ENCODE results near the gene LYST.

LYST gene

GRCh38 chr1:235779770-235780169, 86.9 kb downstream of the LYST start:
- Histone ChIP-seq H4K20me1 (ENCODE audit: insufficient read depth, low read length, poor library complexity, severe bottlenecking) (no peaks in the 10 kb centered on the region), H3K4me2 (ENCODE audit: low read depth, low read length, poor library complexity, severe bottlenecking) (no peak overlapping the region), H3K9me3 (ENCODE audit: insufficient read depth, low read depth, low read length) (no peaks in the 10 kb centered on the region), H3K4me3 (ENCODE audit: low read length, poor library complexity, severe bottlenecking) (no peak overlapping the region), H3K9ac (ENCODE audit: low read depth, low read length, poor library complexity, severe bottlenecking) (no peak overlapping the region), H2AFZ (ENCODE audit: low read length) (no peak overlapping the region), H3K79me2 (ENCODE audit: insufficient read depth, low read length) (no peaks in the 10 kb centered on the region), H3F3A (ENCODE audit: low read depth) (no peaks in the 10 kb centered on the region), H3K27me3 (ENCODE audit: insufficient read depth, low read length, poor library complexity, severe bottlenecking) (no peaks in the 10 kb centered on the region), H3K4me1 (ENCODE audit: insufficient read depth, low read length, poor library complexity, severe bottlenecking) (no peaks in the 10 kb centered on the region), H3K36me3 (ENCODE audit: insufficient read depth, low read length) (no peaks in the 10 kb centered on the region), H3K9me2 (replicated peaks; ENCODE audit: low read depth, low read length) (no peaks in the 10 kb centered on the region)
- TF ChIP-seq CTCF (conservative IDR thresholded peaks at IDR 0.05; ENCODE audit: low read length) (no peak), EZH2phosphoT487 (IDR thresholded peaks at IDR 0.05; ENCODE audit: borderline replicate concordance) (no peak)

GRCh38 chr1:235776396-235776795, 90.3 kb downstream of the LYST start:
- H2AFZ ChIP-seq (ENCODE audit: low read length): no peak overlapping the region
- no peaks in the 10 kb centered on the region for H3K4me1 ChIP-seq (ENCODE audit: insufficient read depth, low read length, poor library complexity, severe bottlenecking)
- no peaks in the 10 kb centered on the region for H3F3A ChIP-seq (ENCODE audit: low read depth)
- H3K9ac ChIP-seq (ENCODE audit: low read depth, low read length, poor library complexity, severe bottlenecking): no peak overlapping the region
- H3K4me2 ChIP-seq (ENCODE audit: low read depth, low read length, poor library complexity, severe bottlenecking): no peak overlapping the region
- no peak for TF ChIP-seq CTCF (conservative IDR thresholded peaks at IDR 0.05; ENCODE audit: low read length)
- TF ChIP-seq EZH2phosphoT487 (IDR thresholded peaks at IDR 0.05; ENCODE audit: borderline replicate concordance): no peak
- H4K20me1 ChIP-seq (ENCODE audit: insufficient read depth, low read length, poor library complexity, severe bottlenecking): no peaks in the 10 kb centered on the region
- no peak overlapping the region for H3K4me3 ChIP-seq (ENCODE audit: low read length, poor library complexity, severe bottlenecking)
- no peaks in the 10 kb centered on the region for H3K79me2 ChIP-seq (ENCODE audit: insufficient read depth, low read length)
- no peaks in the 10 kb centered on the region for H3K9me3 ChIP-seq (ENCODE audit: insufficient read depth, low read depth, low read length)
- no peaks in the 10 kb centered on the region for H3K27me3 ChIP-seq (ENCODE audit: insufficient read depth, low read length, poor library complexity, severe bottlenecking)
- H3K36me3 ChIP-seq (ENCODE audit: insufficient read depth, low read length): no peaks in the 10 kb centered on the region
- no peaks in the 10 kb centered on the region for H3K9me2 ChIP-seq (replicated peaks; ENCODE audit: low read depth, low read length)

GRCh38 chr1:235775246-235775860, 91.4 kb downstream of the LYST start:
- TF ChIP-seq CTCF (conservative IDR thresholded peaks at IDR 0.05; ENCODE audit: low read length) (no peak), EZH2phosphoT487 (IDR thresholded peaks at IDR 0.05; ENCODE audit: borderline replicate concordance) (no peak)
- Histone ChIP-seq H3K9me2 (replicated peaks; ENCODE audit: low read depth, low read length) (no peaks in the 10 kb centered on the region), H2AFZ (ENCODE audit: low read length) (no peak overlapping the region)

More at GRCh38 chr1:235775246-235775860, 91.4 kb downstream of the LYST start:
- Histone ChIP-seq H3K9me3 (ENCODE audit: insufficient read depth, low read depth, low read length) (no peaks in the 10 kb centered on the region), H3K4me2 (ENCODE audit: low read depth, low read length, poor library complexity, severe bottlenecking) (no peak overlapping the region), H3K9ac (ENCODE audit: low read depth, low read length, poor library complexity, severe bottlenecking) (no peak overlapping the region), H3K36me3 (ENCODE audit: insufficient read depth, low read length) (no peaks in the 10 kb centered on the region), H3K27me3 (ENCODE audit: insufficient read depth, low read length, poor library complexity, severe bottlenecking) (no peaks in the 10 kb centered on the region), H3K4me1 (ENCODE audit: insufficient read depth, low read length, poor library complexity, severe bottlenecking) (no peaks in the 10 kb centered on the region), H3K4me3 (ENCODE audit: low read length, poor library complexity, severe bottlenecking) (no peak overlapping the region), H4K20me1 (ENCODE audit: insufficient read depth, low read length, poor library complexity, severe bottlenecking) (no peaks in the 10 kb centered on the region), H3F3A (ENCODE audit: low read depth) (no peaks in the 10 kb centered on the region), H3K79me2 (ENCODE audit: insufficient read depth, low read length) (no peaks in the 10 kb centered on the region)
